Activated T-helper 1 cell treated with anti-CD3 and anti-CD28 coated beads, Interleukin-12 subunit alpha, Interleukin-12 subunit beta, Interleukin-2, Interleukin-4 antibody, amounts not matched to agents 30 ng/mL and 10 ng/mL and 1 ng/mL, durations not matched to agents 14 hours and 24 hours and 36 hours (primary cell): ENCODE results near the gene MS4A4E. TPM values are rescaled to one million over a fixed set of nuclear protein-coding genes. Genes with fewer than 3 reads are reported as not detected.

ENCODE experiments used
- DNase-seq: peaks from one replicate; pipeline ENCODE4 v3.0.0; 2021; ENCODE audit warnings: low spot score
- H3K27ac Mint-ChIP-seq: one replicate; pipeline ENCODE4 v1.8.0; 2021; ENCODE audit warnings: mild to moderate bottlenecking, mixed read lengths
- H3K27me3 Mint-ChIP-seq: one replicate; pipeline ENCODE4 v1.8.0; 2022; ENCODE audit warnings: mild to moderate bottlenecking, moderate library complexity, mixed read lengths; ENCODE audit not compliant: insufficient read depth
- H3K36me3 Mint-ChIP-seq: one replicate; pipeline ENCODE4 v1.8.0; 2021; ENCODE audit warnings: low read depth, mixed read lengths
- H3K4me1 Mint-ChIP-seq: one replicate; pipeline ENCODE4 v1.8.0; 2021; ENCODE audit warnings: low read depth, mixed read lengths
- H3K4me3 Mint-ChIP-seq: one replicate; pipeline ENCODE4 v1.8.0; 2021; ENCODE audit warnings: mild to moderate bottlenecking, moderate library complexity, mixed read lengths
- H3K9me3 Mint-ChIP-seq: one replicate; pipeline ENCODE4 v1.8.0; 2021; ENCODE audit warnings: mixed read lengths
- intact Hi-C: fragments of 100-400 bp; cut with micrococcal nuclease; formaldehyde crosslinking; loops from one replicate; pipeline ENCODE4 v1.15.1; 2024
- total RNA-seq: library from RNA; stranded (reverse); gene quantifications from 2 replicates; pipeline ENCODE4 v1.2.3, GENCODE V29; 2022

Gene MS4A4E
- total RNA-seq, 1 donor from 2014 or later = not detected

DNA sequence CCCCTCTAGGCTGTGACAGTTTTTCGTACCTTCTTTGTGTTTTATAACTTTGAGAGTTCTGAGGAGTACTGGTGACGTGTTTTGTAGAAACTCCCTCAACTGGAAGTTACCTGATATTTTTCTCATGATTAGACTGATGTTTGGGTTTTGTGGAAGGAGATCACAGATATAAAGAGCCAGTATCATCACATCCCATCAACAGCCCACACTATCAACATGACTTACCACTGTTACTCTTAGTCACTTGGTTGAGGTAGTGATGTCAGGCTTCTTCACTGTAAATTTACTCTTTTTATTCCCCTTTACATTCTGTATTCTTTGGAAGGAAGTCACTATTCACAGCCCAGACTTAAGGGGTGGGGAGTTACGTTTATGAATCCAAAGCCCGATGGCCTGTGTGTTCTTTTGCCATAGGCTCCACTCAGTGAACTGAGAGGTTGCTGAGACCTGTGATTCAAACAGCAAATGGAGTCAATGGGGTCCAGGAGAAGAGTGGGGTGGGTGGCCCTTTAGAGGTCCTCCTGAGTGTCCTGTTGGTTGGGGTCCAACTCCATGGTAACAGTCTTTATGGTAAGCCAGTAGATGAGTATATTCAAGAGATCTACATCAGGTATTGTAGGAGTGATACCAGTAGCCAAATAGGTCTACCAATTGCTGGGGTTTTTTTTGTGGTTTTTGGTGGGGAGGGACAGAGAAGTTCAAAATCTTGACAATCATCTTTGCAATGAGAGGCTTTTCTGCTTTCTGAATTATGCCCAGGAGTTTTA lies 15.2 kb upstream of the MS4A4E start:
- Mint-ChIP-seq H3K27me3 (no peaks in the 10 kb centered on the region), H3K27ac (no peak overlapping the region), H3K4me1 (no peaks in the 10 kb centered on the region), H3K36me3 (no peaks in the 10 kb centered on the region), H3K9me3 (peaks cover 10% of the 10 kb centered on the region), H3K4me3 (no peak overlapping the region)
- DNase-seq = no peak
- intact Hi-C loops = no loop called here

DNA sequence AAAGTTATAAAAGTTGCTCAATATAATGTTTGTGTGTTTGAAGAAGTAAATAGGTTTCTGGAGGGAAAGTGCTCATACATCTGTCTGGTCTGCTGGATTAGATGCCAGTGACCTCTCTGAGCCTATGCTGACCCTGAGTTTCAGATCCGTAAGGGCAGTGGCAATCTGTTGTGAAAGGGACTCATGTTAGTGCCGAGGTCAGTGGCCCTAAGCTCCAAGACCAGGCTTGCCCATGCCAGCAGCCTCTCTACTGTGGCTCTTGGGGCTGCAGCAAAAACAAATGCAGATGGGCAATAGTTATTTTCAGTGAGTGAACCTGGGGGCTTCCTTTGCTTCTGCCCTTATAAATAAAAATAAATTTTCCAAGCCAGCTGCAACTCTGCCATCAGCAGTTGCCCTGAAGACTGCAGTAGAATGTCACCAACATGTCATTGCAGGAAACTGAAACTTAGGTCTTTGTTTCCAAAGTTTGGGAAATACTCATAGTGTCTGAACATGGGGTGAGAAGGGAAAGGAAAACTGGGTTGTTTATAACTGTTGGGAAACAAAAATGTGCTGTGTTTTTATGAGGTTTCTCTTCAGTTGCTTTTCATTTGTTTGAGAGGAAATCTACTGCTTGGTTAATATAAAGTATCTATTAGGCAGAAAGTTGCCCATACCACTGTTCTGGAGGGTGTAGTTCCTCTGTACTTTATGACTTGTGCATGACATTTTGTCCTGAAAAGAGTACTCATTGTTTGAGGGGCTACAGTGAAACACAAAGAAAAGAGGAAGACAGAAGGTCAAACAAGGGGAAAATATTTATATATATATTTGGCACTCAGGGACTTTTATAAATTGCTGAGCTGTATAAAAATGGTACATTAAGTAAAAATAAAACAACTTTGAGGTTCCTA lies 9.5 kb upstream of the MS4A4E start:
- Mint-ChIP-seq H3K27me3 (no peaks in the 10 kb centered on the region), H3K36me3 (no peaks in the 10 kb centered on the region), H3K9me3 (peaks cover 10% of the 10 kb centered on the region), H3K27ac (no peak overlapping the region), H3K4me1 (no peaks in the 10 kb centered on the region), H3K4me3 (no peak overlapping the region)
- no peak for DNase-seq
- intact Hi-C loops = no loop called here

DNA sequence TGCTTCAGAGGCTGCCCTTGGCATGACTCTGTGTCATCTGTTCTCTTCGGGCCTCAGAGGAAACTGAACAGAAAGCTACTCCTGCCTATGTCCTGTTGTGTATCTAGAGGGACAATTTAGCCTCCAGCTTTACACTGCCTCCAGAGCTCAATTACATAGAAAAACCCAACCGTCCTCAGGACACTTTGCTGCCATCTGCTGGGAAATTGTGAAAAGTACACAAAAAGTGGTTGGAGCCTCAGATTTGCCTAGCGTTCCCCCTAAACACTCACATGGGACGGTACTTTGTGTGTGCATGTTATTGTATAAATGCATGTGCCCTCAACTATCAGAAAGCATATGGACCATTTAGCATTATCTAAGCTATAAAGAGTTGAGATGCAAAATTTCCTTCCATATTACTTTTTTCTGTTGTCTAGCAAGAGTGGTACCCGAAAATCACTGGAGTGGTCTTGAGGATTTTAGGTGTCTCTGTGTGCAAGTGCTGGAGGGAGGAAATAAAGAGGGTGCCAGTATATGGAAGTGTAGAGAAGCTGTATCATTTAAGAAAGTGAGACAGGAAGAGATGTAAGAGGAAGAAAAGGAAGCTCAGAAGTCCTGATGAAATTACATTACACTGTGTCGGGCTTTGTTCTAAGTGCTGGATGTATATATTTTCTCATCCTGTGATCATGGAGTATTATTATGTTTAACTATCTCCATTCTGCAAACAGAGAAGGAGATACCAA lies 8.7 kb upstream of the MS4A4E start:
- Mint-ChIP-seq H3K27ac (no peak overlapping the region), H3K36me3 (no peaks in the 10 kb centered on the region), H3K27me3 (no peaks in the 10 kb centered on the region), H3K4me3 (no peak overlapping the region), H3K9me3 (peaks cover 10% of the 10 kb centered on the region), H3K4me1 (no peaks in the 10 kb centered on the region)
- no peak for DNase-seq
- intact Hi-C loops = no loop called here

DNA sequence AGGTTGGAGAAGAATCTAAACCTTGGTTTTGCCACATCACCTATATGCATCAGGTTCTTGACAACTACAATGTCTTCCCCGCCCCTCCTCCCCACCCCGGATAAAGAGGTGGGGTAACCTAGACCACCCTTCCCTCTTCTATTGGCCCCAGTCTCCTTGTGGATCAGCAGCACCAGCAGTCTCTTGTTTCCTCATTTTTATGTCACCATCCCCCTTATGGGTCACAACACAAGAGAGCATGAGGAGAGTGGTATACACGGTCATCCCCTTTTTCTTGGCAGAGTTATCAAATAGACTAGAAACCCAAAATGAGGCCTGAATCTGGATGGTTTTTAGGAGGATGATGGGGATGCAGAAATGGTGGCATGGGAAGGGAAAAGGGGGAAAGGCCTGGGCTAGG lies 1.2 kb downstream of the MS4A4E start:
- Mint-ChIP-seq H3K4me3 (no peak overlapping the region), H3K4me1 (no peaks in the 10 kb centered on the region), H3K27ac (no peak overlapping the region), H3K27me3 (peaks cover 4% of the 10 kb centered on the region), H3K9me3 (no peaks in the 10 kb centered on the region), H3K36me3 (no peaks in the 10 kb centered on the region)
- intact Hi-C loops = no loop called here
- no peak for DNase-seq

DNA sequence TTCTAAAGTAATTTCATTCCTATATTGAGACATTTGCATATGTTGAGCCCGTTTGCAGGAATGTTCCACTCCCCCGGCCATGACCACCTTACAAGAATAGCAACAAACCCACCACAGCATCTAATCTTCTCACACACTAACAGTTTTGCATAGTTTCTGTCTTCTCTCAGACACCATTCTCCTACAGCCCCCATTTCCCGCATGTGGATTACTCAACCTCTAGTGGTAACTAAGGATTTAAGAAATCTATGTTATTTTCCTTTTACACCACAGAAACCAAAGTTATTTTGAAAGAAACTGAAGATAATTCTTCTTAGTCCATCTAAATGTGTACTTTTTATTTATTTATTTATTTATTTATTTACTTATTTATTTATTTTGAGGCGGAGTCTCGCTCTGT lies 2.3 kb downstream of the MS4A4E start:
- no peak overlapping the region for H3K27ac Mint-ChIP-seq

DNA sequence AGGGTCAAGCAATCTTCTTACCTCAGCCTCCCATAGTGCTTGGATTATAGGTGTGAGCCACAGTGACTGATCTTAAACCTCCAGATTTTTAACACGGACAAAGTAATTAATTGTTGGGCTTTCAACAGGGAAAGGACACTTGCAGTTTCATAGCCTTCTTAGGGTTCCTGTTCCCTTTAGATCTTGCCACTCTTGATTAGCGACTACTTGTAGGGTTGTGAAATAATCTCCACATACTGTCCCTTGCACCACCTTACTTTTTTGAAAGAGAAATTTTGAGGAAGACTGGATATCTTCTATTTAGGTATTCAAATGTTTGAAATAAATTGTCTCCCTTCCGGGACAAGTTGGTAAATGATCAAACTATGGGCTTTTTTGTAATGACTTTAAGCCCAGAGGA lies 7.6 kb downstream of the MS4A4E start:
- Mint-ChIP-seq H3K36me3 (no peaks in the 10 kb centered on the region), H3K27me3 (no peaks in the 10 kb centered on the region), H3K27ac (no peak overlapping the region), H3K4me1 (no peaks in the 10 kb centered on the region), H3K9me3 (no peaks in the 10 kb centered on the region), H3K4me3 (no peak overlapping the region)
- DNase-seq = no peak
- intact Hi-C loops = no loop called here

More for the DNA sequence above, 2.3 kb downstream of the MS4A4E start:
- Mint-ChIP-seq H3K4me1 (no peaks in the 10 kb centered on the region), H3K27me3 (peaks cover 4% of the 10 kb centered on the region), H3K36me3 (no peaks in the 10 kb centered on the region), H3K4me3 (no peak overlapping the region), H3K9me3 (no peaks in the 10 kb centered on the region)
- intact Hi-C loops = no loop called here
- no peak for DNase-seq

DNA sequence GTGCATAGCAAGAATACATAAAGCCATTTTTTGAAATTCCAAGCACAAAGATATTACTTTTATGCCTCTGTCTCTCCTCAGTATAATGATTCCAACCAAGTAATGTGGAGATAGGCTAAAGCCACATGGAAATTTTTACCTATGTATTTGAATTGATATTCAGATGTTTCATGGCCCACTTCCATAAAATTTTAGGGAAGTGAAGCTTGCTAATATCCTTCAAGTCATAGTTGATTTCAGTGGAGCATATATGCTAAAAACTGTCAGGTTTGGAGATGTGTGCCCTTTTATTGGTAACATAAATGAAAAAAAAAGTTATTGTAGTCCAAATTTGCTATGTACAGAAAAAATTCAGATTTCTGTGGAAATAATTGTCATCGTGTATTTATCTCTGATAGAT lies 12.3 kb downstream of the MS4A4E start:
- H3K36me3 Mint-ChIP-seq = no peaks in the 10 kb centered on the region
- no peaks in the 10 kb centered on the region for H3K27me3 Mint-ChIP-seq
- no peak overlapping the region for H3K27ac Mint-ChIP-seq
- H3K4me1 Mint-ChIP-seq = no peaks in the 10 kb centered on the region
- no peak for DNase-seq
- no peak overlapping the region for H3K4me3 Mint-ChIP-seq
- intact Hi-C loops = no loop called here
- no peaks in the 10 kb centered on the region for H3K9me3 Mint-ChIP-seq

DNA sequence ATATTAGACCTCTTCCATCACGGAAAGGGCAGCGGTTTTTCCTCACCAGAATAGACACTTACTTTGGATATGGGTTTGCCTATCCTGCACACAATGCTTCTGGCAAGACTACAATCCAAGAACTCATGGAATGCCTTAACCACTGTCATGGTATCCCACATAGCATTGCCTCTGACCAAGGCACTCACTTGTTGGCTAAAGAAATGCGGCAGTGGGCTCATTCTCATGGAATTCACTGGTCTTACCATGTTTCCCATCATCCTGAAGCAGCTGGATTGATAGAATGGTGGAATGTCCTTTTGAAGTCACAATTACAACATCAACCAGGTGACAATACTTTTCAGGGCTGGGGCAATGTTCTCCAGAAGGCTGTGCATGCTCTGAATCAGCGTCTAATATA lies 20.8 kb downstream of the MS4A4E start:
- no peaks in the 10 kb centered on the region for H3K4me1 Mint-ChIP-seq
- no peak overlapping the region for H3K4me3 Mint-ChIP-seq
- H3K27me3 Mint-ChIP-seq = no peaks in the 10 kb centered on the region
- no peaks in the 10 kb centered on the region for H3K36me3 Mint-ChIP-seq
- no peak for DNase-seq
- H3K9me3 Mint-ChIP-seq = no peaks in the 10 kb centered on the region
- no peak overlapping the region for H3K27ac Mint-ChIP-seq
- intact Hi-C loops = no loop called here

DNA sequence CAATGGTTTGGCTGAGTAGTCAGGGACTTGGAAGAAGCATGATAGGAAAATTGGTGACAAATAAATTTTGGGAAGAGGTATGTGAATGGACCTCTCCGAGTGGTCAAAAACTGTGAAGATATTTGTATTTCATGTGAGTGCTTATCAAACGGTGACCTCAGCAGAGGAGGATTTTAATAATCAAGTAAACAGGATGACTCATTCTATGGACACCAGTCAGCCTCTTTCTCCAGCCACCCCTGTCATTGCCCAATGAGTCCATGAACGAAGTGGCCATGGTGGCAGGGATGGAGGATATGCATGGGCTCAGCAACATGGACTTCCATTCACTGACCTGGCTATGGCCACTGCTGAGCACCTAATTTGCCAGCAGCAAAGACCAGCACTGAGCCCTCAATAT lies 21.2 kb downstream of the MS4A4E start:
- no peaks in the 10 kb centered on the region for H3K9me3 Mint-ChIP-seq
- H3K27me3 Mint-ChIP-seq = no peaks in the 10 kb centered on the region
- intact Hi-C loops = no loop called here
- no peaks in the 10 kb centered on the region for H3K4me1 Mint-ChIP-seq
- DNase-seq = no peak
- H3K27ac Mint-ChIP-seq = no peak overlapping the region
- H3K4me3 Mint-ChIP-seq = no peak overlapping the region
- no peaks in the 10 kb centered on the region for H3K36me3 Mint-ChIP-seq

DNA sequence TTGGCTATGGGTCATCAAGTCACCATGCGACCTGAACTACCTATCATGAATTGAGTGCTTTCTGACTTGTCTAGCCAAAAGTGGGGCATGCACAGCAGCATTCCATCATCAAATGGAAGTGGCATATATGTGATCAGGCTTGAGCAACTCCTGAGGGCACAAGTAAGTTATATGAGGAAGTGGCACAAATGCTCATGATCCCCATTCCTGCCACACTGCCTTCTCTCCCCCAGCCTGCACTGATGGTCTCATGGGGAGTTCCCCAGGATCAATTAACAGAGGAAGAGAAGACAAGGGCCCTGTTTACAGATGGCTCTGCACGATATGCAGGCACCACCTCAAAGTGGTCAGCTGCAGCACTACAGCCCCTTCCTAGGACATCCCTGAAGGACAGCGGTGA lies 21.8 kb downstream of the MS4A4E start:
- H3K9me3 Mint-ChIP-seq = no peaks in the 10 kb centered on the region
- no peaks in the 10 kb centered on the region for H3K4me1 Mint-ChIP-seq
- no peaks in the 10 kb centered on the region for H3K27me3 Mint-ChIP-seq
- no peaks in the 10 kb centered on the region for H3K36me3 Mint-ChIP-seq
- H3K4me3 Mint-ChIP-seq = no peak overlapping the region
- DNase-seq = no peak
- intact Hi-C loops = no loop called here
- no peak overlapping the region for H3K27ac Mint-ChIP-seq

DNA sequence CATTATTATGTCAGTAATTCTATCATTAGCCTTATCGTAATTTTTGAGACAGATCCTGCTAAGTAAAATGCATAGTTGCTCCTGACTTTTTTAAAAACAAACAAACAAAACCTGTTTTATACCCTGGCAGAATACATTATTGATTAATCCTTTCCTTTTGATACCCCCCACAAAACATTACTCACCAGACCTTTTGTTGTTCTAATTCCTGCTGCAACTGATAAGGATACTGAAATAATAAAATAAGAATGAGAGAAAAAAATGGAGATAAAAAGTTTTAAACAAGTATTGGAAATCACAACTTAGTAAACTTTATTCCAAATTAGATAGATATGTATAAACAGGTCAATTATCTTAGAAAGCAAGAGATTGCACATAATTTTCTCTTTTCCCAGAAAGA lies 28.6 kb downstream of the MS4A4E start:
- Mint-ChIP-seq H3K27me3 (no peaks in the 10 kb centered on the region), H3K4me1 (no peaks in the 10 kb centered on the region)

DNA sequence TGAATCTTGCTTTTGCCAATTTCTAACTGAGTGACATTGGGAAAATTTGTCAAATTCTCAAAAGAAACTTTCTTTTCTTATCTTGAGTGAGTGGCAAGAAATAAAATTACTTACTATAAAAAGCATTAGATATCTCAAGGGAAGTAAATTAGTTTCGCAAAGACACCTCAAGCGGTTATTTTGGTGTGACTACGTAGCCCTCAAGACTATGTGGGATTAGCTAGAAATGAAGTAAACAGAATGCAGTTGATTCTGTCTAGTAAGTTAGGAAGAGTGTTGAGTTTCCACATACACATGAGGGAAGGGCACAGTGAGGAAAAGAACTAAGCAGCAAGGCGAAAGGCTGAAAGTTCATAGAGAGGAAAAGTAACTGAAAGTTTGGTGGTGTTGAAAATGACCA lies 31.7 kb downstream of the MS4A4E start:
- Mint-ChIP-seq H3K27me3 (no peaks in the 10 kb centered on the region), H3K4me1 (no peaks in the 10 kb centered on the region), H3K36me3 (no peaks in the 10 kb centered on the region), H3K27ac (no peak overlapping the region), H3K4me3 (no peak overlapping the region), H3K9me3 (no peaks in the 10 kb centered on the region)
- intact Hi-C loops = no loop called here
- no peak for DNase-seq

More for the DNA sequence above, 28.6 kb downstream of the MS4A4E start:
- Mint-ChIP-seq H3K9me3 (no peaks in the 10 kb centered on the region), H3K27ac (no peak overlapping the region), H3K36me3 (no peaks in the 10 kb centered on the region), H3K4me3 (no peak overlapping the region)
- intact Hi-C loops = no loop called here
- DNase-seq = no peak

DNA sequence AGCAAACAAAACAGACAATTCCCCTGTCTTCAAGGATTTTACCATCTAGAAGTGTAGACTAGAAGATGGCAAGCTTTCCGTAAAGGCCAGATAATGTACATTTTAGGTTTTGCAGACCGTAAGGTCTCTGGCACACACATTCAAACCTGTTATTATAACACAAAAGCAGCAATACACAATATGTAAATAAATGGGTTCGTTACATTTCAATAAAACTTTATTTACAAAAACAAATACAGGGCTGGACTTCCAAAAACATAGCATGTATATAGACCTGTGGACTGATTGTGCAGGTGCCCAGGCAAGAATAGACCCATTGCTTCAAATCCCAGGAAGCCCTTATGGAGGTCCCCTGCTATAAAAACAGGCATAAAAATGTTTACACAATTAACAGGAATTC lies 33.0 kb downstream of the MS4A4E start:
- no peaks in the 10 kb centered on the region for H3K4me1 Mint-ChIP-seq
- no peaks in the 10 kb centered on the region for H3K36me3 Mint-ChIP-seq
- DNase-seq = no peak
- intact Hi-C loops = no loop called here
- H3K4me3 Mint-ChIP-seq = no peak overlapping the region
- no peak overlapping the region for H3K27ac Mint-ChIP-seq
- H3K9me3 Mint-ChIP-seq = no peaks in the 10 kb centered on the region
- no peaks in the 10 kb centered on the region for H3K27me3 Mint-ChIP-seq
